LHCN-M2 (cell line): Measurements from ENCODE around the gene TBC1D2. TPM values are rescaled to one million over a fixed set of nuclear protein-coding genes. Genes with fewer than 3 reads are reported as not detected.
A peak's percentile ranks its signal among the peaks of the same experiment; 100 is the strongest.
"Not testable (repeated sequence)": the region's sequence is repeated elsewhere in the genome, so short reads cannot be mapped to it uniquely, and the experiment has no call there.

Source experiments
- DNase-seq: peaks from one replicate; pipeline ENCODE4 v3.0.0-alpha.2; 2012; ENCODE audit warnings: low read depth
- total RNA-seq: library from RNA; depleted of rRNA; stranded (reverse); fragments of >200 nt; gene quantifications from 2 replicates; pipeline ENCODE4 v1.2.3, GENCODE V29; 2014

TBC1D2 gene
- total RNA-seq, 1 experiment from 2014 or later, result 22.2 TPM

- no peak for DNase-seq
Observed at GRCh38 chr9:98191671-98192502, 63.6 kb downstream of the TBC1D2 start.

GRCh38 chr9:98191181-98191608 lies 64.3 kb downstream of the TBC1D2 start:
- no peak for DNase-seq

- DNase-seq, result no peak
Observed at GRCh38 chr9:98190757-98191105, 64.7 kb downstream of the TBC1D2 start.

GRCh38 chr9:98189412-98189811 lies 66.0 kb downstream of the TBC1D2 start:
- no peak for DNase-seq

GRCh38 chr9:98187926-98188325 lies 67.5 kb downstream of the TBC1D2 start:
- DNase-seq, result no peak

- DNase-seq, result no peak
Observed at GRCh38 chr9:98186236-98186635, 69.2 kb downstream of the TBC1D2 start.

- DNase-seq, result peak; percentile 18
Observed at GRCh38 chr9:98185611-98186171, 69.8 kb downstream of the TBC1D2 start.

GRCh38 chr9:98185021-98185567 lies 70.4 kb downstream of the TBC1D2 start:
- DNase-seq, result no peak

GRCh38 chr9:98184326-98184725 lies 71.1 kb downstream of the TBC1D2 start:
- no peak for DNase-seq

GRCh38 chr9:98182889-98183599 lies 72.4 kb downstream of the TBC1D2 start:
- no peak for DNase-seq

- no peak for DNase-seq
Observed at GRCh38 chr9:98182069-98182820, 73.2 kb downstream of the TBC1D2 start.

GRCh38 chr9:98181746-98182068 lies 73.7 kb downstream of the TBC1D2 start:
- no peak for DNase-seq

- no peak for DNase-seq
Observed at GRCh38 chr9:98180996-98181395, 74.5 kb downstream of the TBC1D2 start.

- no peak for DNase-seq
Observed at GRCh38 chr9:98178874-98179850, 76.3 kb downstream of the TBC1D2 start.

GRCh38 chr9:98176391-98177259 lies 78.8 kb downstream of the TBC1D2 start:
- no peak for DNase-seq

- no peak for DNase-seq
Observed at GRCh38 chr9:98175762-98176161, 79.7 kb downstream of the TBC1D2 start.

GRCh38 chr9:98175028-98175569 lies 80.3 kb downstream of the TBC1D2 start:
- DNase-seq, result no peak

GRCh38 chr9:98174502-98174918 lies 80.9 kb downstream of the TBC1D2 start:
- DNase-seq, result not testable (repeated sequence)

GRCh38 chr9:98173181-98173580 lies 82.3 kb downstream of the TBC1D2 start:
- DNase-seq, result no peak
